Panc1 (cell line): ENCODE measurements around the gene ZDHHC20. TPM values are rescaled to one million over a fixed set of nuclear protein-coding genes. Genes with fewer than 3 reads are reported as not detected.

Experiments used
- ATAC-seq: fragments of 200-7000 bp; cut with Tn5 transposase; 2 replicates; pipeline ENCODE4 v1.9.1; 2020; ENCODE audit warnings: mild to moderate bottlenecking, moderate library complexity
- BruUV-seq: library from RNA; stranded (reverse); fragments of 400-500 nt; replicated peaks from 2 replicates; lab custom pipeline; 2021; lab: Mats Ljungman, UMichigan
- CTCF ChIA-PET: fragments of 300-600 bp; sonication (Branson Sonifier 250); formaldehyde crosslinking; loops from one replicate; lab custom pipeline; 2022; ENCODE audit warnings: antibody characterized with exemption; lab: Charles Lee
- POLR2A ChIA-PET: fragments of 300-600 bp; sonication (Branson Sonifier 250); formaldehyde crosslinking; loops from one replicate; lab custom pipeline; 2022; ENCODE audit warnings: antibody characterized with exemption; lab: Charles Lee
- DNase-seq: peaks from one replicate; pipeline ENCODE4 v3.0.0-alpha.2; 2010; ENCODE audit warnings: low read depth, low spot score
- H3K27ac ChIP-seq: 2 replicates; pipeline ENCODE4 v1.5.1; 2011; ENCODE audit warnings: mild to moderate bottlenecking, low read length, inconsistent platforms
- H3K27me3 ChIP-seq: fragments of 200-500 bp; sonication (Bioruptor generic); 2 replicates; pipeline ENCODE4 v1.6.0; 2014; ENCODE audit warnings: low read length, inconsistent platforms; ENCODE audit not compliant: control insufficient read depth, insufficient read depth
- H3K36me3 ChIP-seq: fragments of 200-500 bp; sonication (Bioruptor generic); 2 replicates; pipeline ENCODE4 v1.5.1; 2014; ENCODE audit warnings: inconsistent platforms, mild to moderate bottlenecking, low read length, moderate library complexity; ENCODE audit not compliant: control insufficient read depth, insufficient read depth
- H3K4me1 ChIP-seq: 2 replicates; pipeline ENCODE4 v1.5.1; 2011; ENCODE audit warnings: inconsistent platforms, mild to moderate bottlenecking, low read length, moderate library complexity; ENCODE audit not compliant: control insufficient read depth, insufficient read depth
- H3K4me3 ChIP-seq, 2 experiments: 2 replicates each; pipeline ENCODE4 v1.5.1; 2011 to 2012; ENCODE audit warnings: low read depth in 2 of 2, low read length in 2 of 2, mild to moderate bottlenecking in 2 of 2, inconsistent platforms in 1 of 2, moderate library complexity in 1 of 2
- H3K9me3 ChIP-seq: fragments of 200-500 bp; sonication (Bioruptor generic); 2 replicates; pipeline ENCODE4 v1.5.1; 2014; ENCODE audit warnings: low read depth, mild to moderate bottlenecking, inconsistent platforms, low read length, moderate library complexity; ENCODE audit not compliant: control insufficient read depth, insufficient read depth
- POLR2AphosphoS5 ChIP-seq: IDR thresholded peaks from 2 replicates; pipeline ENCODE4 v1.6.1; 2012; ENCODE audit warnings: mild to moderate bottlenecking, low read depth, low read length, moderate library complexity
- SIN3A ChIP-seq: IDR thresholded peaks from 2 replicates; pipeline ENCODE4 v1.6.1; 2012; ENCODE audit warnings: low read depth, mild to moderate bottlenecking, low read length, moderate library complexity, borderline replicate concordance; ENCODE audit not compliant: insufficient read depth
- TCF7L2 ChIP-seq: IDR thresholded peaks from 2 replicates; pipeline ENCODE4 v1.6.1; 2011; ENCODE audit warnings: mild to moderate bottlenecking, low read depth, low read length, inconsistent platforms
- in situ Hi-C: cut with HindIII; loops from 2 replicates; pipeline ENCODE4 v1.10.0; 2016; ENCODE audit warnings: low sequenced_read_pairs, low pct_unique_long_range_greater_than_20kb
- intact Hi-C: fragments of 100-400 bp; cut with micrococcal nuclease; formaldehyde crosslinking; loops from one replicate; pipeline ENCODE4 v1.10.0; 2022; ENCODE audit not compliant: unreplicated experiment
- total RNA-seq: library from RNA; stranded (reverse); gene quantifications from one replicate; pipeline ENCODE4 v1.2.1, GENCODE V29; 2021; ENCODE audit not compliant: unreplicated experiment
- TF ChIP-seq, protein P1 (sequence below), 2 experiments: IDR thresholded peaks; 2 replicates each; pipeline ENCODE4 v1.6.1; 2011 to 2012; ENCODE audit warnings: low read depth in 2 of 2, control low read depth in 1 of 2, low read length in 1 of 2, mild to moderate bottlenecking in 1 of 2, moderate library complexity in 1 of 2; ENCODE audit not compliant: insufficient read depth in 1 of 2
- TF ChIP-seq, protein P2 (sequence below): fragments of 450-650 bp; IDR thresholded peaks from 2 replicates; pipeline ENCODE4 v1.5.1; 2017; ENCODE audit warnings: mild to moderate bottlenecking

The ZDHHC20 gene
- total RNA-seq, 1 experiment from 2014 or later, result 38.7 TPM

DNA sequence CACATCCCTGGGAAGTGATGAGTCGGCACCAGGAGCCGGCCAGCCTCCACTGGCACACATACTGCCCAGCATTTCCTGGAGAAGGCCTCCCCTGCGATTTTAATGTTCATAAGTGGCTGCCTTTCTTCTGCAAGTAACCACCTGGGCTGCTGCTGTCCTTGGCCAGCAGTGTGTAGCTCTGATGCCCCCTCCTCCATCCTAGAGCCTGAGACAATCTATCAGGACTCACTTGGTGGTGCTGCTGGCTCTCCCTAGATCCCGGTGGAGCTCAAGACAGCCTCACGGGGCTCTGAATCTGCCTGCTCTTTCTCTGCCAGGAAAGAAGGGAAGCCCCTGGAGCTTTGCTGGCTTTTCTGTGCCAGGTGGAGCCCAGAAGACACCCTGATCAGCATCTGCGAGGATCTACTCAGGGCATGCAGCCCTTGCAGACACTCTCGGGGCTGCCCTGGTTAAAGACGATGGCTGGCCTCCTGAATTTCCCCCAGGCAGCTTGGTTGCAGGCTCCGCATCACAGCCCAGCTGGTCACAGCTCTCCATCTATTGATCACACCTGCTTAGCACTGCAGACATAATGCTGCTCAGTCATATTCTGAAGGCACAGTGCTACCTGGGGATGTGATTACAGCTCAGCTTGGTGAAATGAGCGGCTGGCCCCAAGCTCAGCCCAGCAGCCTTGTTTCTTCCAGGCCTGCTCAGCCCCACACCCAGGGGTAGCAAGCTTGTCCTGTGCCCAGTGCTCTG is 122.3 kb downstream of the ZDHHC20 start:
- TF ChIP-seq, protein P1, sequence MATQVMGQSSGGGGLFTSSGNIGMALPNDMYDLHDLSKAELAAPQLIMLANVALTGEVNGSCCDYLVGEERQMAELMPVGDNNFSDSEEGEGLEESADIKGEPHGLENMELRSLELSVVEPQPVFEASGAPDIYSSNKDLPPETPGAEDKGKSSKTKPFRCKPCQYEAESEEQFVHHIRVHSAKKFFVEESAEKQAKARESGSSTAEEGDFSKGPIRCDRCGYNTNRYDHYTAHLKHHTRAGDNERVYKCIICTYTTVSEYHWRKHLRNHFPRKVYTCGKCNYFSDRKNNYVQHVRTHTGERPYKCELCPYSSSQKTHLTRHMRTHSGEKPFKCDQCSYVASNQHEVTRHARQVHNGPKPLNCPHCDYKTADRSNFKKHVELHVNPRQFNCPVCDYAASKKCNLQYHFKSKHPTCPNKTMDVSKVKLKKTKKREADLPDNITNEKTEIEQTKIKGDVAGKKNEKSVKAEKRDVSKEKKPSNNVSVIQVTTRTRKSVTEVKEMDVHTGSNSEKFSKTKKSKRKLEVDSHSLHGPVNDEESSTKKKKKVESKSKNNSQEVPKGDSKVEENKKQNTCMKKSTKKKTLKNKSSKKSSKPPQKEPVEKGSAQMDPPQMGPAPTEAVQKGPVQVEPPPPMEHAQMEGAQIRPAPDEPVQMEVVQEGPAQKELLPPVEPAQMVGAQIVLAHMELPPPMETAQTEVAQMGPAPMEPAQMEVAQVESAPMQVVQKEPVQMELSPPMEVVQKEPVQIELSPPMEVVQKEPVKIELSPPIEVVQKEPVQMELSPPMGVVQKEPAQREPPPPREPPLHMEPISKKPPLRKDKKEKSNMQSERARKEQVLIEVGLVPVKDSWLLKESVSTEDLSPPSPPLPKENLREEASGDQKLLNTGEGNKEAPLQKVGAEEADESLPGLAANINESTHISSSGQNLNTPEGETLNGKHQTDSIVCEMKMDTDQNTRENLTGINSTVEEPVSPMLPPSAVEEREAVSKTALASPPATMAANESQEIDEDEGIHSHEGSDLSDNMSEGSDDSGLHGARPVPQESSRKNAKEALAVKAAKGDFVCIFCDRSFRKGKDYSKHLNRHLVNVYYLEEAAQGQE (IDR thresholded peaks at IDR 0.05; ENCODE audit: insufficient read depth in 1 of 2, low read depth in 2 of 2, low read length in 1 of 2), result no peak
- TF ChIP-seq, protein P2, sequence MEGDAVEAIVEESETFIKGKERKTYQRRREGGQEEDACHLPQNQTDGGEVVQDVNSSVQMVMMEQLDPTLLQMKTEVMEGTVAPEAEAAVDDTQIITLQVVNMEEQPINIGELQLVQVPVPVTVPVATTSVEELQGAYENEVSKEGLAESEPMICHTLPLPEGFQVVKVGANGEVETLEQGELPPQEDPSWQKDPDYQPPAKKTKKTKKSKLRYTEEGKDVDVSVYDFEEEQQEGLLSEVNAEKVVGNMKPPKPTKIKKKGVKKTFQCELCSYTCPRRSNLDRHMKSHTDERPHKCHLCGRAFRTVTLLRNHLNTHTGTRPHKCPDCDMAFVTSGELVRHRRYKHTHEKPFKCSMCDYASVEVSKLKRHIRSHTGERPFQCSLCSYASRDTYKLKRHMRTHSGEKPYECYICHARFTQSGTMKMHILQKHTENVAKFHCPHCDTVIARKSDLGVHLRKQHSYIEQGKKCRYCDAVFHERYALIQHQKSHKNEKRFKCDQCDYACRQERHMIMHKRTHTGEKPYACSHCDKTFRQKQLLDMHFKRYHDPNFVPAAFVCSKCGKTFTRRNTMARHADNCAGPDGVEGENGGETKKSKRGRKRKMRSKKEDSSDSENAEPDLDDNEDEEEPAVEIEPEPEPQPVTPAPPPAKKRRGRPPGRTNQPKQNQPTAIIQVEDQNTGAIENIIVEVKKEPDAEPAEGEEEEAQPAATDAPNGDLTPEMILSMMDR, result no peak
- TF ChIP-seq POLR2AphosphoS5 (no peak), TCF7L2 (no peak), SIN3A (no peak)
- ATAC-seq, result no peak
- intact Hi-C loops, result no loop called here
- H3K27ac ChIP-seq, result no peak overlapping the region
- ChIA-PET CTCF (no interaction called here), POLR2A (no interaction called here)
- in situ Hi-C loops, result no loop called here
- DNase-seq, result no peak
- no TSS peak for BruUV-seq
- H3K9me3 ChIP-seq, result no peaks in the 10 kb centered on the region
- H3K4me3 ChIP-seq, result no peak overlapping the region
- H3K36me3 ChIP-seq, result no peaks in the 10 kb centered on the region
- no peaks in the 10 kb centered on the region for H3K27me3 ChIP-seq
- H3K4me1 ChIP-seq, result no peaks in the 10 kb centered on the region

DNA sequence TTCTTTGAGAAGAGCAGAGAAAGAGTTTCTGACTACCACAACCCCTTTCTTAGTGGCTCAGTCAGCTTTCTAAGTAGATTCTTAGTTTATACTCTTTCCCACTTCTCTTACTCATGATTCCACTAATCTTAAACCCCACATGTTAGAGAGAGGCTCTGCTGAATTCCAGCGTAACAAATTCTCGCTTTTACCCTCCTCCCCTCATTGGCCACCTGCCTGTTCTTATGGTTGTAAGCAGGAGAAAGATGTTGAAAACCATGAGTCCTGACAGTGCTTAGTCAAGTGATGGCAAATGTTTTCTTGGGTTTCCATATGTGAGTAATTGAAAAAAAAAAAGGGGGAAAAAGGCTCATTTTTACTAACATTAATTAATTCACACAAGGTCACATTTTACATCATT is 125.9 kb downstream of the ZDHHC20 start:
- TF ChIP-seq POLR2AphosphoS5, result no peak
- TF ChIP-seq, protein P1 (IDR thresholded peaks at IDR 0.05; ENCODE audit: insufficient read depth in 1 of 2, low read depth in 2 of 2, low read length in 1 of 2), result no peak
- TF ChIP-seq TCF7L2, result no peak
- no peak for TF ChIP-seq SIN3A
- TF ChIP-seq, protein P2, result no peak
- CTCF ChIA-PET, result no interaction called here
- no peaks in the 10 kb centered on the region for H3K27me3 ChIP-seq
- H3K9me3 ChIP-seq, result no peaks in the 10 kb centered on the region
- no peak overlapping the region for H3K4me3 ChIP-seq
- intact Hi-C loops (no loop called here), in situ Hi-C loops (no loop called here)
- DNase-seq, result no peak
- no peaks in the 10 kb centered on the region for H3K4me1 ChIP-seq
- no peaks in the 10 kb centered on the region for H3K36me3 ChIP-seq
- ATAC-seq, result no peak
- BruUV-seq, result no TSS peak
- POLR2A ChIA-PET, result no interaction called here
- no peak overlapping the region for H3K27ac ChIP-seq
